Endothelial cell of umbilical vein (primary cell): ENCODE results near the gene GATD1.

ENCODE experiments used
- CTCF ChIP-seq, 2 donors: IDR thresholded peaks; 1 replicate in 1 of 2; 2 replicates in 1 of 2; pipeline ENCODE4 v1.5.1; 2011; ENCODE audit warnings: low read length in 2 of 2, mild to moderate bottlenecking in 2 of 2, moderate library complexity in 2 of 2, control low read depth in 1 of 2, inconsistent platforms in 1 of 2, low read depth in 1 of 2; ENCODE audit not compliant: insufficient read depth in 1 of 2; ENCODE audit errors: extremely low read depth in 1 of 2
- POLR2AphosphoS5 ChIP-seq: IDR thresholded peaks from 2 replicates; pipeline ENCODE4 v1.6.1; 2012; ENCODE audit warnings: low read depth, mild to moderate bottlenecking, control low read depth, low read length, moderate library complexity; ENCODE audit not compliant: insufficient read depth

GRCh38 chr11:816433-816779 lies 39.1 kb upstream of the GATD1 start:
- TF ChIP-seq CTCF (IDR thresholded peaks at IDR 0.05; ENCODE audit: extremely low read depth in 1 of 2, insufficient read depth in 1 of 2, low read depth in 1 of 2, low read length in 2 of 2) = no peak
- TF ChIP-seq POLR2AphosphoS5 = no peak
